HEK293 (cell line): ENCODE data around the gene RAD17.

Experiments used
- CTCF ChIA-PET: fragments of 350-600 bp; formaldehyde crosslinking; extraction: SDS; loops from one replicate; lab custom pipeline; 2021; ENCODE audit warnings: antibody characterized with exemption; lab: Yijun Ruan, JAX
- POLR2A ChIA-PET: fragments of 300-600 bp; formaldehyde crosslinking; extraction: SDS; loops from one replicate; lab custom pipeline; 2020; ENCODE audit warnings: antibody characterized with exemption, inconsistent platforms; lab: Yijun Ruan, JAX
- H3K27ac ChIP-seq: fragments of 200-500 bp; sonication (Bioruptor generic); 2 replicates; pipeline ENCODE4 v1.5.1; 2014; ENCODE audit warnings: low read depth, low read length, control low read depth, inconsistent platforms; ENCODE audit errors: extremely low read depth
- H3K36me3 ChIP-seq, 2 experiments: fragments of 200-500 bp in 1 of 2; sonication (Bioruptor generic) in 1 of 2; 1 replicate in 1 of 2; 2 replicates in 1 of 2; pipeline ENCODE4 v1.5.1; 2014 to 2017; ENCODE audit warnings: inconsistent platforms in 2 of 2, low read length in 2 of 2; ENCODE audit not compliant: control insufficient read depth in 2 of 2, insufficient read depth in 1 of 2
- H3K4me1 ChIP-seq: fragments of 200-500 bp; sonication (Bioruptor generic); 2 replicates; pipeline ENCODE4 v1.5.1; 2014; ENCODE audit warnings: mild to moderate bottlenecking, low read length, inconsistent platforms; ENCODE audit not compliant: control insufficient read depth, insufficient read depth
- H3K4me3 ChIP-seq: 2 replicates; pipeline ENCODE4 v1.5.1; 2011; ENCODE audit warnings: low read depth, mild to moderate bottlenecking, control low read depth, low read length, moderate library complexity
- H3K9me3 ChIP-seq: fragments of 200-500 bp; sonication (Bioruptor generic); 2 replicates; pipeline ENCODE4 v1.5.1; 2014; ENCODE audit warnings: low read depth, low read length, inconsistent platforms; ENCODE audit not compliant: control insufficient read depth, insufficient read depth
- CTCF ChIP-seq: fragments of 450-650 bp; formaldehyde crosslinking; IDR thresholded peaks from 2 replicates; pipeline ENCODE4 v1.5.1; 2016; ENCODE audit warnings: missing biosample characterization, missing genetic modification characterization
- IKZF3 ChIP-seq: fragments of 450-650 bp; IDR thresholded peaks from 2 replicates; pipeline ENCODE4 v1.5.0; 2018; ENCODE audit warnings: missing biosample characterization, mild to moderate bottlenecking, missing genetic modification characterization, moderate library complexity
- OVOL3 ChIP-seq: fragments of 450-650 bp; formaldehyde crosslinking; IDR thresholded peaks from 2 replicates; pipeline ENCODE4 v1.5.1; 2016; ENCODE audit warnings: missing biosample characterization, missing genetic modification characterization
- PRDM10 ChIP-seq: fragments of 450-650 bp; formaldehyde crosslinking; IDR thresholded peaks from 2 replicates; pipeline ENCODE4 v1.5.1; 2016; ENCODE audit warnings: missing biosample characterization, missing genetic modification characterization
- SCRT2 ChIP-seq: fragments of 450-650 bp; formaldehyde crosslinking; IDR thresholded peaks from 2 replicates; pipeline ENCODE4 v1.5.1; 2016; ENCODE audit warnings: missing biosample characterization, missing genetic modification characterization
- WT1 ChIP-seq: fragments of 450-650 bp; formaldehyde crosslinking; IDR thresholded peaks from 2 replicates; pipeline ENCODE4 v1.5.1; 2016; ENCODE audit warnings: missing biosample characterization, missing genetic modification characterization
- YY2 ChIP-seq: fragments of 450-650 bp; formaldehyde crosslinking; IDR thresholded peaks from 2 replicates; pipeline ENCODE4 v1.5.1; 2016; ENCODE audit warnings: missing biosample characterization, missing genetic modification characterization
- ZBTB8A ChIP-seq: fragments of 450-650 bp; formaldehyde crosslinking; IDR thresholded peaks from 2 replicates; pipeline ENCODE4 v1.5.1; 2016; ENCODE audit warnings: missing biosample characterization, missing genetic modification characterization
- ZNF132 ChIP-seq: fragments of 450-650 bp; formaldehyde crosslinking; IDR thresholded peaks from 2 replicates; pipeline ENCODE4 v1.5.1; 2017; ENCODE audit warnings: missing biosample characterization, missing genetic modification characterization, borderline replicate concordance
- ZNF174 ChIP-seq: fragments of 450-650 bp; formaldehyde crosslinking; IDR thresholded peaks from 2 replicates; pipeline ENCODE4 v1.5.0; 2017; ENCODE audit warnings: missing biosample characterization, mild to moderate bottlenecking, missing genetic modification characterization
- ZNF221 ChIP-seq: fragments of 450-650 bp; formaldehyde crosslinking; IDR thresholded peaks from 2 replicates; pipeline ENCODE4 v1.5.1; 2017; ENCODE audit warnings: missing biosample characterization, missing genetic modification characterization, borderline replicate concordance
- ZNF24 ChIP-seq: fragments of 450-650 bp; formaldehyde crosslinking; IDR thresholded peaks from 2 replicates; pipeline ENCODE4 v1.5.1; 2016; ENCODE audit warnings: missing biosample characterization, missing genetic modification characterization
- ZNF280C ChIP-seq: fragments of 450-650 bp; formaldehyde crosslinking; IDR thresholded peaks from 2 replicates; pipeline ENCODE4 v1.5.1; 2016; ENCODE audit warnings: missing biosample characterization, missing genetic modification characterization
- ZNF366 ChIP-seq: fragments of 450-650 bp; formaldehyde crosslinking; conservative IDR thresholded peaks from 2 replicates; pipeline ENCODE4 v1.5.1; 2016; ENCODE audit warnings: missing biosample characterization, missing genetic modification characterization
- ZNF449 ChIP-seq: fragments of 450-650 bp; formaldehyde crosslinking; IDR thresholded peaks from 2 replicates; pipeline ENCODE4 v1.5.1; 2017; ENCODE audit warnings: missing biosample characterization, mild to moderate bottlenecking, missing genetic modification characterization, moderate library complexity
- ZNF501 ChIP-seq: fragments of 450-650 bp; formaldehyde crosslinking; IDR thresholded peaks from 2 replicates; pipeline ENCODE4 v1.5.1; 2016; ENCODE audit warnings: missing biosample characterization, missing genetic modification characterization
- ZNF549 ChIP-seq: fragments of 450-650 bp; IDR thresholded peaks from 2 replicates; pipeline ENCODE4 v1.5.1; 2018; ENCODE audit warnings: missing biosample characterization, missing genetic modification characterization, mild to moderate bottlenecking, inconsistent platforms, moderate library complexity
- ZNF561 ChIP-seq: fragments of 450-650 bp; IDR thresholded peaks from 2 replicates; pipeline ENCODE4 v1.5.1; 2018; ENCODE audit warnings: missing biosample characterization, missing genetic modification characterization, borderline replicate concordance
- ZNF580 ChIP-seq: fragments of 450-650 bp; formaldehyde crosslinking; IDR thresholded peaks from 2 replicates; pipeline ENCODE4 v1.5.1; 2016; ENCODE audit warnings: missing biosample characterization, missing genetic modification characterization
- ZNF596 ChIP-seq: fragments of 450-650 bp; IDR thresholded peaks from 2 replicates; pipeline ENCODE4 v1.5.0; 2018; ENCODE audit warnings: missing biosample characterization, mild to moderate bottlenecking, missing genetic modification characterization, moderate library complexity
- ZNF654 ChIP-seq: fragments of 450-650 bp; formaldehyde crosslinking; IDR thresholded peaks from 2 replicates; pipeline ENCODE4 v1.5.1; 2016; ENCODE audit warnings: low read depth, missing biosample characterization, missing genetic modification characterization
- ZNF660 ChIP-seq: fragments of 450-650 bp; IDR thresholded peaks from 2 replicates; pipeline ENCODE4 v1.5.1; 2018; ENCODE audit warnings: missing biosample characterization, mild to moderate bottlenecking, missing genetic modification characterization
- ZNF692 ChIP-seq: fragments of 450-650 bp; formaldehyde crosslinking; IDR thresholded peaks from 2 replicates; pipeline ENCODE4 v1.5.1; 2016; ENCODE audit warnings: missing biosample characterization, missing genetic modification characterization
- ZNF76 ChIP-seq: fragments of 450-650 bp; formaldehyde crosslinking; IDR thresholded peaks from 2 replicates; pipeline ENCODE4; 2016; ENCODE audit warnings: low read depth, missing biosample characterization, missing genetic modification characterization, borderline replicate concordance
- ZSCAN23 ChIP-seq: fragments of 450-650 bp; formaldehyde crosslinking; IDR thresholded peaks from 2 replicates; pipeline ENCODE4 v1.5.1; 2016; ENCODE audit warnings: missing biosample characterization, missing genetic modification characterization
- ZXDB ChIP-seq: fragments of 450-650 bp; formaldehyde crosslinking; IDR thresholded peaks from 2 replicates; pipeline ENCODE4 v1.5.1; 2016; ENCODE audit warnings: missing biosample characterization, missing genetic modification characterization

Gene RAD17

GRCh38 chr5:69334793-69335268 lies 34.8 kb upstream of the RAD17 start:
- peaks cover 5% of the 10 kb centered on the region; the same call in 1 of the 2 replicates for H3K4me1 ChIP-seq
- ChIA-PET CTCF (interaction anchor here (0.6 to 2.7 kb wide), 21 partner anchors 13 to 832 kb away, joined by 3 to 12 read pairs (median 4); partner anchors contain the start of gene SLC30A5), POLR2A (interaction anchor here (0.7 to 1.4 kb wide), 2 partner anchors 34 to 241 kb away, joined by 3 to 5 read pairs; partner anchors contain the start of genes AK6, SLC30A5 and TAF9)
- H3K36me3 ChIP-seq: no peaks in the 10 kb centered on the region
- no peak overlapping the region for H3K4me3 ChIP-seq
- H3K27ac ChIP-seq: no peak overlapping the region
- no peaks in the 10 kb centered on the region for H3K9me3 ChIP-seq
- TF ChIP-seq ZNF596 (tag by site-specific recombination) (peak; percentile 97), SCRT2 (peak; percentile 33; the same call in 1 of the 2 replicates), ZSCAN23 (tag by site-specific recombination) (no peak), CTCF (peak; percentile 82), ZNF221 (tag by site-specific recombination) (no peak), ZXDB (0 out of 2 replicates have a peak, but pooled peaks have one; percentile 36), YY2 (tag by site-specific recombination) (no peak), ZNF692 (peak; percentile 18; the same call in 1 of the 2 replicates), ZNF174 (tag by site-specific recombination) (no peak), ZNF366 (tag by site-specific recombination) (peak; percentile 82), ZNF76 (no peak), PRDM10 (tag by site-specific recombination) (peak; percentile 36), ZNF549 (tag by site-specific recombination) (no peak), ZNF561 (peak; percentile 42; the same call in 1 of the 2 replicates), ZNF580 (tag by site-specific recombination) (no peak), ZNF132 (no peak), ZNF280C (tag by site-specific recombination) (no peak), WT1 (tag by site-specific recombination) (no peak), ZNF24 (tag by site-specific recombination) (no peak), ZNF660 (tag by site-specific recombination) (0 out of 2 replicates have a peak, but pooled peaks have one; percentile 53), ZBTB8A (tag by site-specific recombination) (0 out of 2 replicates have a peak, but pooled peaks have one; percentile 52), ZNF449 (tag by site-specific recombination) (no peak), ZNF654 (peak; percentile 55), IKZF3 (tag by site-specific recombination) (no peak), OVOL3 (tag by site-specific recombination) (no peak), ZNF501 (tag by site-specific recombination) (peak; percentile 54; the same call in 1 of the 2 replicates)
